HEK293 (cell line): ENCODE data around the gene PHF23.

Source experiments
- CTCF ChIA-PET: fragments of 350-600 bp; formaldehyde crosslinking; extraction: SDS; loops from one replicate; lab custom pipeline; 2021; ENCODE audit warnings: antibody characterized with exemption; lab: Yijun Ruan, JAX
- POLR2A ChIA-PET: fragments of 300-600 bp; formaldehyde crosslinking; extraction: SDS; loops from one replicate; lab custom pipeline; 2020; ENCODE audit warnings: antibody characterized with exemption, inconsistent platforms; lab: Yijun Ruan, JAX
- H3K27ac ChIP-seq: fragments of 200-500 bp; sonication (Bioruptor generic); 2 replicates; pipeline ENCODE4 v1.5.1; 2014; ENCODE audit warnings: low read depth, low read length, control low read depth, inconsistent platforms; ENCODE audit errors: extremely low read depth
- H3K36me3 ChIP-seq, 2 experiments: fragments of 200-500 bp in 1 of 2; sonication (Bioruptor generic) in 1 of 2; 1 replicate in 1 of 2; 2 replicates in 1 of 2; pipeline ENCODE4 v1.5.1; 2014 to 2017; ENCODE audit warnings: inconsistent platforms in 2 of 2, low read length in 2 of 2; ENCODE audit not compliant: control insufficient read depth in 2 of 2, insufficient read depth in 1 of 2
- H3K4me1 ChIP-seq: fragments of 200-500 bp; sonication (Bioruptor generic); 2 replicates; pipeline ENCODE4 v1.5.1; 2014; ENCODE audit warnings: mild to moderate bottlenecking, low read length, inconsistent platforms; ENCODE audit not compliant: control insufficient read depth, insufficient read depth
- H3K4me3 ChIP-seq: 2 replicates; pipeline ENCODE4 v1.5.1; 2011; ENCODE audit warnings: low read depth, mild to moderate bottlenecking, control low read depth, low read length, moderate library complexity
- H3K9me3 ChIP-seq: fragments of 200-500 bp; sonication (Bioruptor generic); 2 replicates; pipeline ENCODE4 v1.5.1; 2014; ENCODE audit warnings: low read depth, low read length, inconsistent platforms; ENCODE audit not compliant: control insufficient read depth, insufficient read depth
- CTCF ChIP-seq: fragments of 450-650 bp; formaldehyde crosslinking; IDR thresholded peaks from 2 replicates; pipeline ENCODE4 v1.5.1; 2016; ENCODE audit warnings: missing biosample characterization, missing genetic modification characterization
- MZF1 ChIP-seq: fragments of 450-650 bp; formaldehyde crosslinking; IDR thresholded peaks from 2 replicates; pipeline ENCODE4 v1.5.1; 2017; ENCODE audit warnings: missing biosample characterization, missing genetic modification characterization, borderline replicate concordance
- PBX3 ChIP-seq: sonication (generic); formaldehyde crosslinking; IDR thresholded peaks from 2 replicates; pipeline ENCODE4 v1.8.1; 2022; ENCODE audit warnings: mild to moderate bottlenecking, moderate library complexity, missing genetic modification reagents
- REPIN1 ChIP-seq: fragments of 450-650 bp; formaldehyde crosslinking; IDR thresholded peaks from 2 replicates; pipeline ENCODE4 v1.5.1; 2017; ENCODE audit warnings: missing biosample characterization, missing genetic modification characterization, low read depth
- ZBTB44 ChIP-seq: fragments of 450-650 bp; IDR thresholded peaks from 2 replicates; pipeline ENCODE4 v1.5.1; 2018; ENCODE audit warnings: missing biosample characterization, mild to moderate bottlenecking, missing genetic modification characterization
- ZIC2 ChIP-seq: fragments of 450-650 bp; formaldehyde crosslinking; IDR thresholded peaks from 2 replicates; pipeline ENCODE4 v1.5.1; 2016; ENCODE audit warnings: missing biosample characterization, missing genetic modification characterization
- ZNF132 ChIP-seq: fragments of 450-650 bp; formaldehyde crosslinking; IDR thresholded peaks from 2 replicates; pipeline ENCODE4 v1.5.1; 2017; ENCODE audit warnings: missing biosample characterization, missing genetic modification characterization, borderline replicate concordance
- ZNF214 ChIP-seq: fragments of 450-650 bp; formaldehyde crosslinking; IDR thresholded peaks from 2 replicates; pipeline ENCODE4 v1.5.1; 2017; ENCODE audit warnings: missing biosample characterization, mild to moderate bottlenecking, missing genetic modification characterization, borderline replicate concordance
- ZNF248 ChIP-seq: fragments of 450-650 bp; formaldehyde crosslinking; IDR thresholded peaks from 2 replicates; pipeline ENCODE4 v1.5.1; 2017; ENCODE audit warnings: missing biosample characterization, missing genetic modification characterization
- ZNF274 ChIP-seq, 2 experiments: fragments of 200-500 bp in 1 of 2; fragments of 450-650 bp in 1 of 2; sonication (Bioruptor generic) in 1 of 2; formaldehyde crosslinking in 1 of 2; IDR thresholded peaks; 2 replicates each; pipeline versions ENCODE4 v1.5.1 to v1.6.1; 2014 to 2016; ENCODE audit warnings: borderline replicate concordance in 1 of 2, inconsistent platforms in 1 of 2, low read length in 1 of 2, missing biosample characterization in 1 of 2, missing genetic modification characterization in 1 of 2
- ZNF488 ChIP-seq: fragments of 450-650 bp; formaldehyde crosslinking; IDR thresholded peaks from 2 replicates; pipeline ENCODE4 v1.5.1; 2016; ENCODE audit warnings: missing biosample characterization, missing genetic modification characterization
- ZNF501 ChIP-seq: fragments of 450-650 bp; formaldehyde crosslinking; IDR thresholded peaks from 2 replicates; pipeline ENCODE4 v1.5.1; 2016; ENCODE audit warnings: missing biosample characterization, missing genetic modification characterization
- ZNF514 ChIP-seq: fragments of 450-650 bp; formaldehyde crosslinking; IDR thresholded peaks from 2 replicates; pipeline ENCODE4 v1.5.1; 2016; ENCODE audit warnings: missing biosample characterization, missing genetic modification characterization
- ZNF600 ChIP-seq: fragments of 450-650 bp; formaldehyde crosslinking; IDR thresholded peaks from 2 replicates; pipeline ENCODE4 v1.5.1; 2016; ENCODE audit warnings: missing biosample characterization, missing genetic modification characterization
- ZNF677 ChIP-seq: fragments of 450-650 bp; IDR thresholded peaks from 2 replicates; pipeline ENCODE4 v1.5.0; 2018; ENCODE audit warnings: missing biosample characterization, mild to moderate bottlenecking, missing genetic modification characterization, moderate library complexity
- ZNF830 ChIP-seq: fragments of 450-650 bp; IDR thresholded peaks from 2 replicates; pipeline ENCODE4 v1.5.0; 2018; ENCODE audit warnings: missing biosample characterization, missing genetic modification characterization, low read depth, mild to moderate bottlenecking, moderate library complexity
- TF ChIP-seq, protein P1 (sequence below): fragments of 450-650 bp; formaldehyde crosslinking; IDR thresholded peaks from 2 replicates; pipeline ENCODE4 v1.5.1; 2016; ENCODE audit warnings: missing biosample characterization, missing genetic modification characterization
- TF ChIP-seq, protein P2 (sequence below): fragments of 450-650 bp; formaldehyde crosslinking; IDR thresholded peaks from 2 replicates; pipeline ENCODE4 v1.5.1; 2016; ENCODE audit warnings: missing biosample characterization, missing genetic modification characterization

Gene PHF23

GRCh38 chr17:7221278-7222092 is 17.8 kb downstream of the PHF23 start:
- H3K4me1 ChIP-seq, result peaks cover 3% of the 10 kb centered on the region; the same call in 1 of the 2 replicates
- CTCF ChIA-PET, result interaction anchor here (0.6 to 4.2 kb wide), 18 partner anchors 9 to 582 kb away, joined by 3 to 34 read pairs (median 6); partner anchors contain the start of genes DVL2, GABARAP, PHF23 and SLC2A4
- TF ChIP-seq ZNF274 (IDR thresholded peaks at IDR 0.05; ENCODE audit: low read length) (no peak), ZNF274 (tag by site-specific recombination; IDR thresholded peaks at IDR 0.05; ENCODE audit: borderline replicate concordance) (no peak)
- TF ChIP-seq, protein P1, sequence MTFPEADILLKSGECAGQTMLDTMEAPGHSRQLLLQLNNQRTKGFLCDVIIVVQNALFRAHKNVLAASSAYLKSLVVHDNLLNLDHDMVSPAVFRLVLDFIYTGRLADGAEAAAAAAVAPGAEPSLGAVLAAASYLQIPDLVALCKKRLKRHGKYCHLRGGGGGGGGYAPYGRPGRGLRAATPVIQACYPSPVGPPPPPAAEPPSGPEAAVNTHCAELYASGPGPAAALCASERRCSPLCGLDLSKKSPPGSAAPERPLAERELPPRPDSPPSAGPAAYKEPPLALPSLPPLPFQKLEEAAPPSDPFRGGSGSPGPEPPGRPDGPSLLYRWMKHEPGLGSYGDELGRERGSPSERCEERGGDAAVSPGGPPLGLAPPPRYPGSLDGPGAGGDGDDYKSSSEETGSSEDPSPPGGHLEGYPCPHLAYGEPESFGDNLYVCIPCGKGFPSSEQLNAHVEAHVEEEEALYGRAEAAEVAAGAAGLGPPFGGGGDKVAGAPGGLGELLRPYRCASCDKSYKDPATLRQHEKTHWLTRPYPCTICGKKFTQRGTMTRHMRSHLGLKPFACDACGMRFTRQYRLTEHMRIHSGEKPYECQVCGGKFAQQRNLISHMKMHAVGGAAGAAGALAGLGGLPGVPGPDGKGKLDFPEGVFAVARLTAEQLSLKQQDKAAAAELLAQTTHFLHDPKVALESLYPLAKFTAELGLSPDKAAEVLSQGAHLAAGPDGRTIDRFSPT, result peak; percentile 85
- H3K9me3 ChIP-seq, result no peaks in the 10 kb centered on the region
- POLR2A ChIA-PET, result interaction anchor here (0.5 to 9.8 kb wide), 19 partner anchors 7 to 936 kb away, joined by 3 to 284 read pairs (median 6); partner anchors contain the start of genes CTDNEP1, DVL2, ELP5 and GABARAP
- H3K27ac ChIP-seq, result peak overlapping the region; percentile 49; the same call in 1 of the 2 replicates
- no peak overlapping the region for H3K4me3 ChIP-seq
- peaks cover 20 to 55% of the 10 kb centered on the region in 2 experiments; a peak in 2 of 3 replicates for H3K36me3 ChIP-seq

- POLR2A ChIA-PET, result interaction anchor here (0.5 to 9.8 kb wide), 18 partner anchors 13 to 937 kb away, joined by 3 to 284 read pairs (median 6); partner anchors contain the start of genes CTDNEP1, DVL2, ELP5 and GABARAP
- 0 out of 2 replicates have a peak, but pooled peaks have one; percentile 13 for TF ChIP-seq ZNF501 (tag by site-specific recombination)
- TF ChIP-seq ZNF514 (tag by site-specific recombination), result no peak
- TF ChIP-seq ZNF677, result 0 out of 2 replicates have a peak, but pooled peaks have one; percentile 19
- no peak for TF ChIP-seq ZNF248 (tag by site-specific recombination)
- TF ChIP-seq, protein P2, sequence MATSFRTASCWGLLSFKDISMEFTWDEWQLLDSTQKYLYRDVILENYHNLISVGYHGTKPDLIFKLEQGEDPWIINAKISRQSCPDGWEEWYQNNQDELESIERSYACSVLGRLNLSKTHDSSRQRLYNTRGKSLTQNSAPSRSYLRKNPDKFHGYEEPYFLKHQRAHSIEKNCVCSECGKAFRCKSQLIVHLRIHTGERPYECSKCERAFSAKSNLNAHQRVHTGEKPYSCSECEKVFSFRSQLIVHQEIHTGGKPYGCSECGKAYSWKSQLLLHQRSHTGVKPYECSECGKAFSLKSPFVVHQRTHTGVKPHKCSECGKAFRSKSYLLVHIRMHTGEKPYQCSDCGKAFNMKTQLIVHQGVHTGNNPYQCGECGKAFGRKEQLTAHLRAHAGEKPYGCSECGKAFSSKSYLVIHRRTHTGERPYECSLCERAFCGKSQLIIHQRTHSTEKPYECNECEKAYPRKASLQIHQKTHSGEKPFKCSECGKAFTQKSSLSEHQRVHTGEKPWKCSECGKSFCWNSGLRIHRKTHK, result no peak
- TF ChIP-seq ZBTB44 (tag by site-specific recombination), result 0 out of 2 replicates have a peak, but pooled peaks have one; percentile 16
- TF ChIP-seq ZNF214 (tag by site-specific recombination), result no peak
- peak; percentile 69 for TF ChIP-seq CTCF
- no peak for TF ChIP-seq ZNF830 (tag by site-specific recombination)
- peak; percentile 70 for TF ChIP-seq ZNF600 (tag by site-specific recombination)
- TF ChIP-seq PBX3, result 0 out of 2 replicates have a peak, but pooled peaks have one; percentile 39
- no peak for TF ChIP-seq ZIC2 (tag by site-specific recombination)
- TF ChIP-seq REPIN1 (tag by site-specific recombination), result no peak
- TF ChIP-seq ZNF132 (tag by site-specific recombination), result no peak
- TF ChIP-seq ZNF488, result no peak
- TF ChIP-seq MZF1 (tag by site-specific recombination), result no peak
These were observed 18.5 kb downstream of the PHF23 start for GRCh38 chr17:7220593-7221277.

More at GRCh38 chr17:7220593-7221277, 18.5 kb downstream of the PHF23 start:
- peaks cover 20 to 48% of the 10 kb centered on the region in 2 experiments; a peak in 2 of 3 replicates for H3K36me3 ChIP-seq
- H3K27ac ChIP-seq, result peak overlapping the region; percentile 83; the same call in 1 of the 2 replicates
- peak overlapping the region; percentile 83 for H3K4me3 ChIP-seq
- CTCF ChIA-PET, result interaction anchor here (0.6 to 4.2 kb wide), 17 partner anchors 10 to 174 kb away, joined by 3 to 34 read pairs (median 6); partner anchors contain the start of genes DVL2, GABARAP, PHF23 and SLC2A4
- no peaks in the 10 kb centered on the region for H3K9me3 ChIP-seq
- H3K4me1 ChIP-seq, result peaks cover 7% of the 10 kb centered on the region; the same call in 1 of the 2 replicates
